GM18870 (cell line): ENCODE data around the gene TM4SF20.

Experiments
- ATAC-seq: cut with Tn5 transposase; IDR thresholded peaks from one replicate; pipeline ENCODE4 v1.9.1; 2021; ENCODE audit warnings: moderate library complexity; ENCODE audit not compliant: unreplicated experiment

The TM4SF20 gene, protein sequence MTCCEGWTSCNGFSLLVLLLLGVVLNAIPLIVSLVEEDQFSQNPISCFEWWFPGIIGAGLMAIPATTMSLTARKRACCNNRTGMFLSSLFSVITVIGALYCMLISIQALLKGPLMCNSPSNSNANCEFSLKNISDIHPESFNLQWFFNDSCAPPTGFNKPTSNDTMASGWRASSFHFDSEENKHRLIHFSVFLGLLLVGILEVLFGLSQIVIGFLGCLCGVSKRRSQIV

DNA sequence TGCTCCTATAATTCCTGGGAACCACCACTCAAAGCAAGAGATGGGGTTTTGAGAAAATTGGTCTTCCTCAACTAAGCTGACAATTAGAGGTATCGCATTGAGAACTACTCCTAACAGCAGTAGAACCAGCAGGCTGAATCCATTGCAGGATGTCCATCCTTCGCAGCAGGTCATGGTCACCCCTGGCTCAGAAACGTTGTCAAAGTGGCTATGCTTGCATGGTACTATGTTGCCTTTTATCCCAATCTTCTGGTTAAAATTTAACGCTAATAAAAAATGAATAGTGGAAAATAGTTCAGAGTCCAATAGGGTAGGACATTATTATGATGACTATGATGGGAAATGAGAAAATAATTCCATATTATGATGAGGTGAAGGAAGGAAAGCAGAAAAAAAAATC, at the start of gene TM4SF20:
TSS of gene TM4SF20 (minus strand) at position 212 of the 400 bp plus-strand sequence. CDS start at position 174, 38 bp downstream.
- no peak for ATAC-seq

DNA sequence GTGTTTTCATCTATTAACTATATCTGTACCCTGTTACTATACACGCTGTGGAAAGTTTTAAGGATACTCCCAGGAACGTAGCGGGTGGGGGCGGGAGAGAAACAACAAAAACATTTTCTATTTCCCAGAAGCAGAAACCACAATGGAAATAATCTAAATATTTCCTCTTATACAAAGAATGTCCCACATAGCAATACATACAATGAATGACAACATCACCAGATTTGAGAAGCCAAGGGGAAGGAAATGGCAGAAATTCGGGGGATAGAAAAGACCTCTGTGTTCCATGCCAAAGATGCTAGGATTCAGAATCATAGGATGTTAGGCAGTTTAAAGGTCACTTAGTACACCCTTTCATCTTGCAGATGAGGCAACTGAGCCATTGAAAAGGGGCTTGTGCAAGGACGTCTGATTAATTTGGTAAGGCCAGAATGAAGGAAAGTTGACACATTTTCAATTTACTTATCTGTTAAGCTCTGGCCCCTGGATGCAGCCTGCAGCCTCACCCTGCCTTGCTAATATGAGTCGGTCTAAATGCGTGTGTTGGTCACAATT, 49.7 kb upstream of the TM4SF20 start:
- ATAC-seq: no peak

DNA sequence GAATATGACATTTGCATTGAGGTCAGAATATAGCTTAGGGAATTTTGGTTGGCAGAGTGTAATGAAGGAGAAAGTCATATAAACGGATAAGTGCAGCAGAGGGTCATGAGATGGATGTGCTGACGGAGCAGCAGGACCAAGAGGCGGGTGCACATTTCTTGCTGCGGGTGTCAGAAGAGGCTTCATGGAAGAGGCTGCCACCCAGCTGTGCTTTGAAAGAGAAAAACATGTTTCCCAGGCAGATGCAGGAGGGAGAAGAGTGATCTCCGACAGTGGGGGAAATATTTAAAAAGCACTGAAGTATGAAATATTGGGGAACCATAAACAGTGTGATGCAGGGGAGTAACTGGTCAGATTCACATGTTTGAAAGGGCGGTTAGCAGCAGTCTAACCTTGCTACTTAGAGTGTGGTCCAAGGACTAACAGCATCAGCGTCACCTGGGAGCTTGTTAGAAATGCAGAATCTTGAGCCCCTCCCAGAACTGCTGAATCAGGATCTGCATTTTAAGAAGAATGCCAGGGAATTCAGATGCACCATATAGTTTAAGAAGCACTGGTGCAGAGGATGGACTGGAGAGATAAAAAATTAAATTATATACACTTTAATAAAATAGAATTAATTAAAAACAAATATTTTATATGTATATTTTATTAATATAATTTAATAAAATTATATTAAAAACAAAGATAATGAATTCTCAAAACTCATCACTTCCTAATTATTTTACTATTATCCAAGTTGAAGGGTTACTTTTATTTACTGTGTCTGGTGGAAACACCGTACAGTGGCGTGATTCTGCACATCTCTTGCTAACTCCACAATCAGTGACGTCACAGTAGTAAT, 44.8 kb upstream of the TM4SF20 start:
- no peak for ATAC-seq

DNA sequence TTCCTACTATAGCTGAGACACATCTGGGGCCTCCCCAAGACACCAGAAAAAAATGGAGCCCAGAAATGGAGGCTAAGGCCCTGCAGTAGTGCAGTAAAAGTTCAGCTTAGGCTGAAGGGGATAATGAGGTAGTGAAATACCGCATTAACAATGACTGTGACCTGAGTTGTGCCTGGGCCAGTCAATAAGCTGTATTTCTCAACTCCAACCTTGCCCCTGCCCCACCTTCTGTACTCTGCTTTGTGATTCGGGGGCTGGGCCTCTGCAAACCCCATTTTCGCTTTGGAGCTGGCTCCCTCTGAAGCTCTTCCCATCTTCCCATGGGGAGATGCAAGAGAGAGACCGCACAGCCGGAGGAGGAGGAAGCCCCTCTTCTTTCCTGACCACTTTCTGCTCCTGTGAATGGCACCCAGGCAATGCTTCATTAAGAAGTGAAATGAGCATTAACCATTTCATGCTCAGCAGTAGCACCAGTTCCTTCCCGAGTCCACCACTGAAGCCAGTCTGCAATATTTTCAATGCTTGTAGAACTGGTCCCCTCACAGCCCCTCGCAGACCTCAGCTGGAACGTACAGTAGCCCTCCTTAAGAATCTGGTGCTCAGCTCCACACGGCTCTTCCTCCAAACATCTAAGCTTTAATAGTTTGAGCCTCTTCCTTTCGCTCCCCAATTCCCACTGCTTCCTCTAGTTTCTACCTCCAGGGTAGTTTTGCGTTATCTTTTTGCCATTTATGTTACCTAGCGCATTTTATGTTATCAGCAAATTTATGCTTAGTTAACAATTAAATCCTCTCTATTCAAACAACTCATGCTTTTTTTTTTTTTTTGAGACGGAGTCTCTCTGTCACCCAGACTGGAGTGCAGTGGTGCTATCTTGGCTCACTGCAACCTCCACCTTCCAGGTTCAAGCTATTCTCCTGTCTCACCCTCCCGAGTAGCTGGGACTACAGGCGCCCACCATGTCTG, 41.3 kb upstream of the TM4SF20 start:
- ATAC-seq: no peak

DNA sequence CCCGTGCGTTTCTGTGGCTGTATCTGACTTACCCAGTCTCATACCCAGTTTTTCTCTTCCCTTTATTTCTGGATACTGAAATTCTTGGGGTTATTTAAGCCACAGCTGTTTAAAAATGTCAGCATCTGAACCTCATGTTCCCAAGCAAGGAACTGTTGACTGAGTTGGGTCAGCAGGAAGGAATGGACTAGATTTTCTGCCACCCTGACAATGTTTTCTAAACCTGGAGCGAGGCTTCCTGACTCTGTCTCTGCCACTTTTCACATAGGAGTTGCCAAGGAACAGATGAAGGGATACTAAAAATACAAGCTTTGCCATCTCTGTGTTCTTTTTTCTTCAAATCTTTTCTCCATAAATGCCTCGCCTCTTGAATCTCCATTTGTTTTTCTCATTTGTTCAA, 37.6 kb upstream of the TM4SF20 start:
- no peak for ATAC-seq

DNA sequence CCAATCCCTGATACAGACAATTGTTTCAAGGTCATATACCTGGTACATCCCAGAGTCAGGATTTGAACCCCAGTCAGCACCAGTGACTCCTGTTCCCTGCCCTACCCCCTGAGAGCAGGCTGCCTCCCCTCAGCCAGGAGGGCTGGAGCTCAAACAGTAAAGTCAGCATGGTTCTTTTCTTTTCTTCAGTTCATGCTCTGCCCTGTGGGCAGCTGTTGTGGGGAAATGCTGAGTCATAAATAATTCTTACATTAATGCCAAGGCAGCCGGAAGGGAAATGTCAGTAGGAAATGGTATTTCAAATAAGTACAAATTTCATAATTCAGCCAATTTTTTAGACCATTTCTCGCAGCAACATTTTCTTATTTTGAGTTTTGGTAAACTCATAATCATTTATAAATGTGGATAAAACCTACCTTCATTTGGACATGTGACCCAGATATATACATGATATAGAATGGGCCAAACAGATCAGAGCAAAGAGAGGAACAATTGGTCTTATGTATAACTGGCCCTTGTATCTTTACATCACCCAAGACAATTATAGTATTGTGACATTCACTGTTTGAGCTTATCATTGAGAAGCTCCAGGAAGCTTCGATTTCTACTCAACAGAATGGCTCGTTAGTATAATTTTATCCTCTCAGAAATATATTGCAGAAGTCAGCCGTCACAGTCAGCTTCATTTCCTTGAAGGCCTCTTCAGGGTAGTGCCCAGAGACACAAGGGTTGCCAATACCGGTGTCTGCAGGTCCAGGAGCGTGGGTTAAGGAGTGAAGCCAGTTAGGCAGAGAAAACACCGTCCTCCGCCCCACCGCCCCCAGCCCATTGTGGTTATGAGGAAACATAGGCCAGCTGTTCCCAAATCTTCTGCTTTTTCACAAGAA, 36.7 kb upstream of the TM4SF20 start:
- peak; percentile 38 for ATAC-seq

DNA sequence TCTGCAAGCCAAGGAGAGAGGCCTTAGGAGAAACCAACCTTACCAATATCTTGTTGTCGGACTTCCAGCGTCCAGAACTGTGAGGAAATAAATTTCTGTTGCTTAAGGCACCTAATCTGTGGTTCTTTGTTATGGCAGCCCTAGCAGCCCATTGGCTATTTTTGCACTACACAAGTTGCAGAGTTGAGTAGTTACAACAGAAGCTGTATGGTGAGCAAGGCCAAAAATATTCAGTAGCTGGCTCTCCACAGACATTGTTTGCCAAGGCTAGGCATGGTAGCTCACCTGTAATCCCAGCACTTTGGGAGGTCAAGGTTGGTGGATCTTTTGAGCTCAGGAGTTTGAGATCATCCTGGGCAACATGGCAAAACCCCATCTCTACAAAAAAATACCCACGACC, 35.7 kb upstream of the TM4SF20 start:
- no peak for ATAC-seq

DNA sequence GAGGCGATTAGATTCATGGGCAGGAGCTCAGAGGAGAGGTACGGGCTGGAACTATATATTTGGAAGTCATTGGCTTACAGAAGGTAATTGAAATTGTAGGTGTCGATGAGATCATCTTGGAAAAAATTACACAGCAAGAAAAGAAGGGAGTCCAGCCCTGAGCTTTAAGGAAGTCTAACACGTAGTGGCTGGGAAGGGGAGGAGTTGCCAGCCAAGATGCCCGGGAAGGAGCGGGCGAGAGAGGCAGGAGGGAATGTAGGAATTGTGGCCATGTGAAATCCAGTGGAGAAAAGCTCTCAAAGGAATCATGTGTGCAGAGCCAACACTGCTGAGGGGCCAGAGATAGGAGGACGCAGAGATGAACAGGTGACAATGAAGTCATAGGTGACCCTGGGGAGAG, 34.3 kb upstream of the TM4SF20 start:
- no peak for ATAC-seq

DNA sequence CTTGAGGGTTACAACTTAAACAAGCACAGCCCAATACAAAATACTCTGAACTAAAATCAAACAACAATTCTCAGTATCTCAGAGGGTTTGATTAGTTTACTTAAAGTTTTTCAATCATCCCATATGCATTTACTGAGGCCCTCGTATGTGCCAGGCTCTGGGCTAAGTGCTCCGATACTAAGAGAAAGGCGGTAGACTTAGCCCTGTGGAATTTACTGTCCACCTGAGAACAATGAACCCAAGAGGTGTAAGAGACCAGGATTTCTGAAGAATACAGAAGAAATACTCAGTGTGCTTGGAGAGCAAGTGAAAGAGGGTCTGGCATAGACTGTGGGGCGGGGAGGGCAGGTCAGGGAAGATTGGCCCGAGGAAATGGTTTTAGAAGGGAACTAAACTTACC, 33.8 kb upstream of the TM4SF20 start:
- ATAC-seq: no peak

DNA sequence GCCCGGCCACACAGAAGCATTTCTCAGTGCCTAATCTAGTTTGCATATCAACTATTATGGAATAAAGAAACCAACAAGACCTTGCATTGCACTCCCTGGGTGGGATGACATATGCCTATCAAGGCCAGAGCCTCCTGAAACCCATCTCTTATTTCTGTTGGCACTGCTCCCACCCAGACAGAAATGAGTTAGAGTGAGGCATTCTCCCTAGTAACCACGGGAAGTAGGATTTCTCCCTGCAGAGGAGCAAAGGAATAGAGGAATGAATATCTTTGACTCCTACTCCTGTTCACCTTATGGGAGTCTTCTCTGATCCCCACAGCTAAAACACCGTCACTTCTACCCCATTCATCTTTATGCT, 32.9 kb upstream of the TM4SF20 start:
- no peak for ATAC-seq

DNA sequence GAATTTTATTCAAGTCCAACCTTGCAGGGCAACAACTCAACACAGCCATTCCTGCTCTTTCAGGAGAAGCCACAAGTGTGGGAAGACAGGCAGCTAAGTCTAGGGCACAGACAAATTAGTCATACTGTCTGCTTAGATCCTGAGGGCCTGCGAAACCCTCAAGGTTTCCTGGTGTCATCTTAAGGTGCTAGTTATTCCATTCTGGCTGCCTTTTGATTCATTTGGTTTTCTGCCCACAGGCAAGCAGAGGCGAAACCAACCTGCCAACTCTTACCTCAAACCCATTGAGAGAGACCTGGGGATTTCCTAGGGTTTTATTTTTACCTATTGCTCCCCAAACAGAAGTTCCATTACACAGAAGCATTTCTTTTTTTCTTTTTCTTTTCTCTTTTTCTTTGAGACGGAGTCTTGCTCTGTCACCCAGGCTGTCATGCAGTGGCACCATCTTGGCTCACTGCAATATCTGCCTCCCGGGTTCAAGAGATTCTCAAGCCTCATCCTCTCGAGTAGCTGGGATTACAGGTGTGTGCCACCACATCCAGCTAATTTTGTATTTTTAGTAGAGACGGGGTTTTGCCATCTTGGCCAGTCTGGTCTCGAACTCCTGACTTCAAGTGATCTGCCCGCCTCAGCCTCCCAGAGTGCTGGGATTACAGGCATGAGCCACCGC, 32.3 kb upstream of the TM4SF20 start:
- ATAC-seq: peak; percentile 86

DNA sequence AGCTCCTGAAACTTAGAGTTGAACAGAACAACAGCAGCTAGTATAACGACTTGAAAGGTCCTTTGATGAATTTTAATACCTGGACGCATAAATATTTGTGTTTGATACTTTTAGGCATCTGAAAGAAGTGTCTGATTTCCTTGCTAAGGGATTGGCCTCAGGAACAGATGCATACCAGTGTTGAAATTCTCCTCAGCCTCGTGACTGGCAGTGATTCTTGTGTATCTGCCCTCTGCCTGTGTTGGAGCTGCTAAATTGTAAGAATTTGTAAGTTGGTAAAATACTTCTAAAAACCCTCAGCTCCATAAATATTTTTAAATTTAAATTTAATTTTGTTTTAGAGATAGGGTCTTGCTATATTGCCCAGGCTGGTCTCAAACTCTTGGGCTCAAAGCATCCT, 31.1 kb upstream of the TM4SF20 start:
- ATAC-seq: no peak

DNA sequence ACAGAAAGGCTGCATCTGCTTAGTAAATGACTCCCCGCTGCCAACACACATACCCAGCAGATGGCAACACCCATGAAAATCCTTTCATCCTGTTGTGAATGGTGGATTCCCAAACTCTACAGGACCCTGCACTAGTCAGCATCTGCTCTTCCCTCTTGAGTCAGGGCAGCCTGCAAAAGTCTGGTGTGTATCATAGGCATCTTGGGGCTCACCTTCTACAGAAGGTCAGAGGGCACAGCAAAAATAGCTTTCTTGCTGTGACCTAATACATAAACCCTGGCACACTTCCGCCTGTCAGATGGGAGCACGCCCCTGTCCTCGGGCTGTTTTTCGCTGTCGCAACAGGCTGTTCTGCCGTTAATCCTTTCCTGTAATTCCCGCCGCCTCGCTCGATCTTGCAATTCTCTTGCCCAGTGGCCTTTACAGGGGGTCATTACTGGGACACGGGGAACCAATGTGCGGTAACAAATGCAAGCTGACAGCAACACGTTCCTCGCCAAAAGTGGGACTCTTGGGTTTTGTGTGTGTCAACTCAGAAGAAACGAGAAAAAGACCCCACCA, 28.6 kb upstream of the TM4SF20 start:
- ATAC-seq: no peak

DNA sequence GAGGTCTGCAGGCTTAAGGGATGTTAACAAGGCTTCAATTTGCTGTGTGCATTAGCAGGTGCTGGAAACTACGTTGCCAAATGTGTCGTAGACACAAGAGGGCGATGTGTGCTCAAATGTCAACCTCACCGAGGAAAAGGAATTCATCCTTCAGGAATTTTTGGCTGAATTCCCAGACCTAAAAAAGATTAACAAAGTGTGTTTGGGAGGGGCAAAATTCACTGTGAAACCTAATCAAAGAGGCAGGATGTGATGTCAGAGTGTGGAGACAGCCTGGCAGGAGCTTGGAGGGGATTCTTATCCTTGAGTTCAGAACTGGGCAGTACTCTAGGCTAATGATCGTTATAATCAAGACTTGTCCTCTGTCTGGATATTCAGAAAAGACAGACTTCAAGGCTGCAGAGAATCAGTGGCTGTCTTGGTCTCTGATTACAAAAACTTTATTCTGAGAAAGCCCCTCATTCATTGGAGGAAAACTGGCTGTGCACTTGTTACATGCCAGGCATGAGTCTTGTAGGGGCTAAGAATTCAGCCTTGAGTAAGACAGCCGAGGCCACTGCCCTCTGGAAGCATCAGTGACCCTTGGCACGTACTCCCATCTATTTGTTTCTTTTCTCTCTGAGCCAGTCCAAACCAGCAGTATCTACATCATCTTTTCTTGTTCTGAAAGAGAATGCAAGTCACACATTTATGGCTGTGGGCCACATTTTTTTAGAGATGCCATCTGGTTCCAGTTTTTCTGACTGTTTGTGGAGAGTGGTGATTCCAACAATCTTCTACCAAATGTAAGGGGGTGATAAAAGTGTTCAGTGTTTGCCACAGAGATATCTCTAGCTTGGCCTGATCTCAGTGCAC, 27.3 kb upstream of the TM4SF20 start:
- peak; percentile 44 for ATAC-seq

DNA sequence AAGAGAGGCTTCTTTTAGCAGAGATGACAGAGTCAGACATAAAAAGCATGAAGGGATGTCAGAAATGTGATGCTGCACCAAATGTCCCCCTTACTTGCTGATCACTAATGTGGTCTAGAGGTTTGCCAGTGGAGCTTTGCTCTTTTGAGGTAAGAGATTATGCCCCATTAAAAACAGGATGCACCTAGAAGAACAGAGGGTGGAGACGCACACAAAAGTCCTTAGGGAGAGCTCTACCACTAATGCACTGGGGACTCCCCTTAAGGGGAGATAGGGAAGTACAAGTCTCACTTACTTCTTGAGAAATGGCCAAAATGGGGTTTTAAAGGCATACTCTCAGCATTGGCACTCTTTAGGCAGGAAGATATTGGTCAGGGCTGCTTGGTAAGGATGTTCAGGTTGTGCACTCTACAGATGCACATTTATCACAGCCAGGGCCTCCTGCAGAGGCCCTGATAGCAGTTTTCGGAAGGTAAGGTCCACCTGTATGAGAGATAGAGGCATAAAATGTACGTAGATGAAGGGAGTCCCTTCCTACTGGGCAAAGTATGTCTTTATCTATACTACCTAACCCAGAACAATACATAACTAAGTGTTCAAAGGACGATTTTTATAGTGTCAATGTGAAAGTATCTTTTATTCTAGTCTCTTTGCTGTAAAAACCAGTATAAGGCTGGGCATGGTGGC, 25.6 kb upstream of the TM4SF20 start:
- no peak for ATAC-seq

DNA sequence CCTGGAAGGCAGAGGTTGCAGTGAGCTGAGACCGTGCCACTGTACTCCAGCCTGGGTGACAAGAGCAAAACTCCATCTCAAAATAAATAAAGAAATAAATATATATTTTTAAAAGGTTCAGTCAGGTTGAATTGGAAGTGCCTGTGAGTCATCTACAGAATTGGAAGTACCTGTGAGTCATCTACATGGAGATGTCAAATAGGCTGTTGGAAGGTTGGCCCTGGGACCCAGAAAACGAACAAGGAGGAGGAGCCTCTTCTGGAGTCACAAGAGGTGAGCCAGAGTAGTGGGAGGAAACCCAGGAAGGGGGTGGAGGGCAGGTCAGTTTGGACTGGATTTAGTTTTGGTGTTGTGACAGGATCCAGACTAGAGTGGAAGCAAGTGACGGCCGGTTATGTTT, 23.9 kb upstream of the TM4SF20 start:
- no peak for ATAC-seq

DNA sequence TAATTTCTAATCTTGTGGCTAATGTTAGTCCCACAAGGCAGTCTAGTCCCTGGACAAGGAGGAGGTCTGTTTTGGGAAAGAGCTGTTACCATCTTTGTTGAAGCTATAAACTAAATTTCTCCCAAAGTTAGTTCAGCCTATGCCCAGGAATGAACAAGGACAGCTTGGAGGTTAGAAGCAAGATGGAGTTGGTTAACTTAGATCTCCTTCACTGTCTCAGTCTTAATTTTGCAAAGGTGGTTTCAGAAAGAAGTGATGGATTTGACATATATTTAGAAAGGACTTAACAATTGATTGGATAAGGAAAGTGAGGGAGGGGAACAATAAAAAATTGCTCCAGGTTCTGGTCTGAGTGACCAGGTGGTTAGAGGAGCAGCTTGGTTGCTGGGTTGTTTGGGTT, 23.2 kb upstream of the TM4SF20 start:
- ATAC-seq: no peak

DNA sequence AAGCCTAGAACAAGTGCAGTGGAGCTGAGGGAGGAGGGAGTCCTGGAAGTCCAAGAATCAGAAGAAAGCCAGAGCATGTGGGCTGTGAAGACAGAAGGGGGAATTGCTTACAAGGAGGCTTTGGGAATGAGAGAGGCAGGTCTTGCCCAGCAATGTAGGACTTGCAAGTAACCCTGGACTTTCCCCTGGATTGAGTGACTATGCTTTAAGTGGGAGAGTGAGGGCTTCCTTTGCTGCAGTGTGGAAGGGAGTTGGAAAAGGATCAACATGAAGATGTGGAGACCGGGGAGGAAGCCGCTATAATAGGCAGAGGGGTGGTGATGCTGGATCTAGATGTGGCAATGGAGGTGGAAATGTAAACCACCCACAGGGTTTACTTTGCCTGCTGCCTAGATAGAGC, 22.4 kb upstream of the TM4SF20 start:
- ATAC-seq: no peak
